GM23248 (cell line): Measurements from ENCODE around the gene KDM6B. TPM values are rescaled to one million over a fixed set of nuclear protein-coding genes. Genes with fewer than 3 reads are reported as not detected.

Source experiments
- DNase-seq: peaks from one replicate; pipeline ENCODE4 v3.0.0-alpha.2; 2015
- H2AFZ ChIP-seq: fragments of 200-600 bp; sonication (generic); 2 replicates; pipeline ENCODE4 v1.6.1; 2016; ENCODE audit warnings: antibody characterized with exemption
- H3F3A ChIP-seq: fragments of 200-600 bp; sonication (generic); 2 replicates; pipeline ENCODE4 v1.6.1; 2016; ENCODE audit warnings: mild to moderate bottlenecking, antibody characterized with exemption, mixed run types; ENCODE audit not compliant: insufficient read depth
- H3K27ac ChIP-seq: fragments of 200-600 bp; sonication (generic); 2 replicates; pipeline ENCODE4 v1.5.1; 2016; ENCODE audit warnings: mild to moderate bottlenecking
- H3K27me3 ChIP-seq: fragments of 200-600 bp; sonication (generic); replicated peaks from 2 replicates; pipeline ENCODE4 v1.6.1; 2016; ENCODE audit warnings: mild to moderate bottlenecking; ENCODE audit not compliant: insufficient read depth
- H3K36me3 ChIP-seq: fragments of 200-600 bp; sonication (generic); 2 replicates; pipeline ENCODE4 v1.6.1; 2016; ENCODE audit warnings: low read depth, mild to moderate bottlenecking
- H3K4me1 ChIP-seq: fragments of 200-600 bp; sonication (generic); 2 replicates; pipeline ENCODE4 v1.6.1; 2016; ENCODE audit warnings: mild to moderate bottlenecking; ENCODE audit not compliant: insufficient read depth
- H3K4me2 ChIP-seq: fragments of 200-600 bp; sonication (generic); one replicate; pipeline ENCODE4 v1.6.1; 2016; ENCODE audit warnings: mild to moderate bottlenecking; ENCODE audit not compliant: unreplicated experiment
- H3K4me3 ChIP-seq: fragments of 200-600 bp; sonication (generic); 2 replicates; pipeline ENCODE4 v1.5.1; 2016; ENCODE audit warnings: mild to moderate bottlenecking
- H3K79me2 ChIP-seq: fragments of 200-600 bp; sonication (generic); 2 replicates; pipeline ENCODE4 v1.6.1; 2016; ENCODE audit warnings: mild to moderate bottlenecking; ENCODE audit not compliant: insufficient read depth
- H3K9ac ChIP-seq: fragments of 200-600 bp; sonication (generic); 2 replicates; pipeline ENCODE4 v1.6.1; 2016; ENCODE audit warnings: mild to moderate bottlenecking
- H3K9me2 ChIP-seq: fragments of 200-600 bp; sonication (generic); 2 replicates; pipeline ENCODE4 v1.6.1; 2016; ENCODE audit warnings: mixed run types, mild to moderate bottlenecking, moderate library complexity; ENCODE audit not compliant: insufficient read depth
- H3K9me3 ChIP-seq: fragments of 200-600 bp; sonication (generic); one replicate; pipeline ENCODE4 v1.6.1; 2017; ENCODE audit warnings: low read depth
- H4K20me1 ChIP-seq: fragments of 200-600 bp; sonication (generic); 2 replicates; pipeline ENCODE4 v1.6.0; 2016; ENCODE audit not compliant: insufficient read depth
- EZH2 ChIP-seq: fragments of 200-600 bp; sonication (generic); IDR thresholded peaks from 2 replicates; pipeline ENCODE4 v1.6.1; 2018; ENCODE audit warnings: antibody characterized with exemption, mild to moderate bottlenecking; ENCODE audit not compliant: insufficient read depth, poor library complexity, severe bottlenecking
- EZH2phosphoT487 ChIP-seq: fragments of 200-600 bp; sonication (generic); IDR thresholded peaks from 2 replicates; pipeline ENCODE4 v1.6.1; 2018; ENCODE audit warnings: antibody characterized with exemption, moderate library complexity, mild to moderate bottlenecking, low read depth; ENCODE audit not compliant: insufficient read depth
- WGBS, 2 experiments: methylation state at CpG; one replicate each; pipeline ENCODE4 v1.1.6; 2015 to 2017; ENCODE audit warnings: low lambda C conversion rate in 2 of 2, low coverage in 1 of 2; ENCODE audit errors: missing lambda C conversion rate in 2 of 2; 5-methylcytosine and 5-hydroxymethylcytosine counted together
- in situ Hi-C: fragments of 300-500 bp; cut with MboI; formaldehyde crosslinking; loops from 2 replicates; pipeline ENCODE4 v1.15.0; 2020
- polyA plus RNA-seq: library from polyadenylated mRNA; unstranded; fragments of >200 nt; fragmentation: Nextera tagmentation; extraction: Ambion mirVana; gene quantifications from 2 replicates; pipeline ENCODE4 v1.2.1, GENCODE V29; 2016
- total RNA-seq: library from RNA; depleted of rRNA; stranded (reverse); fragments of >200 nt; shearing (Covaris generic); gene quantifications from 2 replicates; pipeline ENCODE4 v1.2.3, GENCODE V29; 2014

The KDM6B gene
- total and polyA plus RNA-seq, 2 experiments from 2014 or later: 1.3 to 2.3 TPM

GRCh38 chr17:7831233-7831632 is 2.8 kb upstream of the KDM6B start:
- peaks cover 4% of the 10 kb centered on the region; the same call in 1 of the 2 replicates for H3K4me1 ChIP-seq

GRCh38 chr17:7832431-7832830 is 1.6 kb upstream of the KDM6B start:
- Histone ChIP-seq H2AFZ (no peak overlapping the region), H3K79me2 (peaks cover 6% of the 10 kb centered on the region; the same call in 1 of the 2 replicates), H3F3A (peaks cover 7% of the 10 kb centered on the region; the same call in 1 of the 2 replicates), H3K36me3 (no peaks in the 10 kb centered on the region), H3K27me3 (no peaks in the 10 kb centered on the region), H3K4me2 (no peak overlapping the region), H3K27ac (no peak overlapping the region), H4K20me1 (no peaks in the 10 kb centered on the region), H3K4me3 (no peak overlapping the region), H3K9me3 (no peaks in the 10 kb centered on the region), H3K9ac (no peak overlapping the region), H3K4me1 (peaks cover 9% of the 10 kb centered on the region), H3K9me2 (no peaks in the 10 kb centered on the region)
- in situ Hi-C loops: loop anchor here (10.0 kb wide), 1 partner anchor 58 kb away; no protein-coding TSS in a partner anchor
- no peak for DNase-seq
- TF ChIP-seq EZH2phosphoT487 (no peak), EZH2 (no peak)
- WGBS, 2 experiments: 55 to 56% methylated on average over 10 of the region's 10 CpGs

More at GRCh38 chr17:7831233-7831632, 2.8 kb upstream of the KDM6B start:
- no peak overlapping the region for H3K4me2 ChIP-seq
- no peak for DNase-seq
- no peaks in the 10 kb centered on the region for H3K27me3 ChIP-seq
- TF ChIP-seq EZH2 (no peak), EZH2phosphoT487 (no peak)
- no peak overlapping the region for H3K4me3 ChIP-seq
- H3F3A ChIP-seq: peaks cover 10% of the 10 kb centered on the region
- no peaks in the 10 kb centered on the region for H3K36me3 ChIP-seq
- H3K9me3 ChIP-seq: no peaks in the 10 kb centered on the region
- no peaks in the 10 kb centered on the region for H4K20me1 ChIP-seq
- in situ Hi-C loops: loop anchor here (10.0 kb wide), 1 partner anchor 56 kb away; no protein-coding TSS in a partner anchor
- no peak overlapping the region for H2AFZ ChIP-seq
- no peak overlapping the region for H3K27ac ChIP-seq
- H3K9me2 ChIP-seq: no peaks in the 10 kb centered on the region
- 52 to 72% methylated on average over 6 to 7 of the region's 7 CpGs for WGBS, 2 experiments
- H3K9ac ChIP-seq: no peak overlapping the region
- no peaks in the 10 kb centered on the region for H3K79me2 ChIP-seq

DNA sequence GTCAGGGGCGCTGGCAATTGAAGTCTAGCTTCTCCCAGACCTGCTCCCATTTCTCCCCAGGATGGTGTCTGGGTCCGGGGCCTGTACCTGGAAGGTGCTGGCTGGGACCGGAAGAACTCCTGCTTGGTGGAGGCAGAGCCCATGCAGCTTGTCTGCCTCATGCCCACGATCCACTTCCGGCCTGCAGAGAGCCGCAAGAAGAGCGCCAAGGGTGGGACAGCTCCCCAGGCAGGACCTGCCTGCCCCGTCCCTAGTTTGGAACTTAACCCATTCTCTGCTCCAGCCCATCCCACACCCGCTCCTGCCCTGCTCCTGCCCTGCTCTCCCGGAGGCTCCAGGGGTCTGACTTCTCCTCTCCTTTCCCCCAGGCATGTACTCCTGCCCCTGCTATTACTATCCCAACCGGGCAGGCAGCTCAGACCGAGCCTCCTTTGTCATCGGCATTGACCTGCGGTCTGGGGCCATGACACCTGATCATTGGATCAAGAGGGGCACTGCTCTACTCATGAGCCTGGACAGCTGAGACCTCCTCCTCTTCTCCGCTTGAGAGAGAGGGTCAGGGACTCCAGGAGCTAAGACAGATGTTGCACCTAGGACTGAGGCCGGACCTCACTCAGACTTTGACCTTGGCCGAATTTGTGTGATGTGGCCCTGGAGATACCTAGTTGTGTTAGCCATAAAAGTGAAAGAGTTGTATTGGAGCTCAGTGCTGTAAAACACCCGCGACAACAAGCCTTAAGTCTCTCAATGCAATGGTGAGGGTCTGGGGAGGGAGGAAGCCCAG is 814 bp upstream of the KDM6B start:
- Histone ChIP-seq H4K20me1 (no peaks in the 10 kb centered on the region), H3K27me3 (no peaks in the 10 kb centered on the region), H2AFZ (peak overlapping the region; percentile 79), H3K9me2 (no peaks in the 10 kb centered on the region), H3K27ac (no peak overlapping the region), H3K36me3 (no peaks in the 10 kb centered on the region), H3K9ac (0 out of 2 replicates have a peak overlapping the region, but pooled peaks have one; percentile 96), H3F3A (peaks cover 9% of the 10 kb centered on the region; the same call in 1 of the 2 replicates), H3K4me3 (peak overlapping the region; percentile 83), H3K4me2 (peak overlapping the region; percentile 81), H3K79me2 (peaks cover 10% of the 10 kb centered on the region; the same call in 1 of the 2 replicates), H3K4me1 (peaks cover 15% of the 10 kb centered on the region), H3K9me3 (no peaks in the 10 kb centered on the region)
- WGBS, 2 experiments: 16 to 19% methylated on average over 19 of the region's 19 CpGs
- in situ Hi-C loops: loop anchor here (10.0 kb wide), 1 partner anchor 58 kb away; no protein-coding TSS in a partner anchor
- no peak for DNase-seq
- TF ChIP-seq EZH2phosphoT487 (no peak), EZH2 (no peak)

GRCh38 chr17:7834542-7834956 is 532 bp downstream of the KDM6B start:
- peaks cover 9% of the 10 kb centered on the region; the same call in 1 of the 2 replicates for H3F3A ChIP-seq
- peak; percentile 61 for DNase-seq
- no peaks in the 10 kb centered on the region for H3K27me3 ChIP-seq
- peak overlapping the region; percentile 83 for H3K4me3 ChIP-seq
- H3K9me2 ChIP-seq: no peaks in the 10 kb centered on the region
- no peaks in the 10 kb centered on the region for H4K20me1 ChIP-seq
- H3K36me3 ChIP-seq: no peaks in the 10 kb centered on the region
- H3K9ac ChIP-seq: peak overlapping the region; percentile 96
- TF ChIP-seq EZH2phosphoT487 (no peak), EZH2 (no peak)
- H3K4me1 ChIP-seq: peaks cover 17% of the 10 kb centered on the region
- H3K4me2 ChIP-seq: peak overlapping the region; percentile 81
- peaks cover 20% of the 10 kb centered on the region for H3K79me2 ChIP-seq
- WGBS, 2 experiments: 2% methylated on average over 8 to 20 of the region's 20 CpGs
- peak overlapping the region; percentile 79 for H2AFZ ChIP-seq
- peak overlapping the region; percentile 97 for H3K27ac ChIP-seq
- H3K9me3 ChIP-seq: no peaks in the 10 kb centered on the region
- in situ Hi-C loops: loop anchor here (10.0 kb wide), 1 partner anchor 60 kb away; no protein-coding TSS in a partner anchor
